Fibroblast of mammary gland (primary cell): ENCODE data around the gene IL10RB.
"Not testable (repeated sequence)": the region's sequence is repeated elsewhere in the genome, so short reads cannot be mapped to it uniquely, and the experiment has no call there.

Source experiments
- DNase-seq: peaks from one replicate; pipeline ENCODE4 v3.0.0-alpha.2; 2010; ENCODE audit warnings: low read depth
- H3K4me3 ChIP-seq: 2 replicates; pipeline ENCODE4 v1.5.1; 2011; ENCODE audit warnings: low read depth, mild to moderate bottlenecking, low read length, moderate library complexity; ENCODE audit not compliant: control insufficient read depth
- CTCF ChIP-seq: conservative IDR thresholded peaks from 2 replicates; pipeline ENCODE4 v1.5.1; 2011; ENCODE audit warnings: low read depth, low read length, inconsistent platforms; ENCODE audit not compliant: control insufficient read depth, insufficient read depth

Gene IL10RB

GRCh38 chr21:33236013-33236686 is 30.0 kb upstream of the IL10RB start:
- no peak for TF ChIP-seq CTCF
- DNase-seq = no peak
- no peak overlapping the region for H3K4me3 ChIP-seq

- TF ChIP-seq CTCF = no peak
- DNase-seq = no peak
- no peak overlapping the region for H3K4me3 ChIP-seq
Measured at GRCh38 chr21:33236766-33237165, 29.4 kb upstream of the IL10RB start.

GRCh38 chr21:33237486-33237885 is 28.7 kb upstream of the IL10RB start:
- no peak for TF ChIP-seq CTCF
- no peak overlapping the region for H3K4me3 ChIP-seq
- no peak for DNase-seq

GRCh38 chr21:33238146-33238545 is 28.0 kb upstream of the IL10RB start:
- H3K4me3 ChIP-seq = no peak overlapping the region
- TF ChIP-seq CTCF = no peak
- DNase-seq = no peak

GRCh38 chr21:33238565-33239255 is 27.5 kb upstream of the IL10RB start:
- DNase-seq = no peak
- TF ChIP-seq CTCF = no peak
- no peak overlapping the region for H3K4me3 ChIP-seq

- DNase-seq, H3K4me3 ChIP-seq: not testable (repeated sequence)
Measured at GRCh38 chr21:33239559-33240127, 26.5 kb upstream of the IL10RB start.

GRCh38 chr21:33240404-33240803 is 25.8 kb upstream of the IL10RB start:
- no peak for DNase-seq
- no peak overlapping the region for H3K4me3 ChIP-seq
- TF ChIP-seq CTCF = no peak
